NB4 (cell line): ENCODE results near the gene GRM8.

ENCODE experiments used
- POLR2A ChIP-seq: IDR thresholded peaks from 2 replicates; pipeline ENCODE4 v1.6.1; 2011; ENCODE audit warnings: mild to moderate bottlenecking; ENCODE audit not compliant: insufficient read length; ENCODE audit errors: extremely low read depth
- TF ChIP-seq, protein P1 (sequence below): IDR thresholded peaks from one replicate; pipeline ENCODE4 v1.5.1; 2012; ENCODE audit warnings: low read depth, low read length
- TF ChIP-seq, protein P2 (sequence below): IDR thresholded peaks from 2 replicates; pipeline ENCODE4 v1.6.1; 2011; ENCODE audit warnings: low read depth, low read length

DNA sequence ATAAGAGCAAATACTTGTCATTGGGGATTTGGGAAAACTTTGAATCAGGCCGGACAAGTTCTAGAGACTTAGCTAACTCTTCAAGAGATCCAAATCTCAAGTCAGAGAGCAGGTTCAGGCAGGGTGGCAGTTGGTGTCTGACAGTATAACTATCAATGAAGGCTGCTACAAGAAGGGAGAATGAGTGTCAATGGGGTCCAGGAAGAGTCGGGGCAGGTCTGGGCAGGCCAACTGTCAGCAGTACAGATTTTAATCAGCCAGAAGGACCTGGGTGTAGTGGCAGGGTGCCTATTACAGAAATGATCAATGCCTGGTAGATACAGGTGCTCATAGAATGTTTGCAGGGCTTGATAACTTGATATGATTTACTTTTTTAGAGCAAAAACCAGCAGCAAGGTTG lies 751.1 kb downstream of the GRM8 start:
- TF ChIP-seq POLR2A = no peak
- TF ChIP-seq, protein P1, sequence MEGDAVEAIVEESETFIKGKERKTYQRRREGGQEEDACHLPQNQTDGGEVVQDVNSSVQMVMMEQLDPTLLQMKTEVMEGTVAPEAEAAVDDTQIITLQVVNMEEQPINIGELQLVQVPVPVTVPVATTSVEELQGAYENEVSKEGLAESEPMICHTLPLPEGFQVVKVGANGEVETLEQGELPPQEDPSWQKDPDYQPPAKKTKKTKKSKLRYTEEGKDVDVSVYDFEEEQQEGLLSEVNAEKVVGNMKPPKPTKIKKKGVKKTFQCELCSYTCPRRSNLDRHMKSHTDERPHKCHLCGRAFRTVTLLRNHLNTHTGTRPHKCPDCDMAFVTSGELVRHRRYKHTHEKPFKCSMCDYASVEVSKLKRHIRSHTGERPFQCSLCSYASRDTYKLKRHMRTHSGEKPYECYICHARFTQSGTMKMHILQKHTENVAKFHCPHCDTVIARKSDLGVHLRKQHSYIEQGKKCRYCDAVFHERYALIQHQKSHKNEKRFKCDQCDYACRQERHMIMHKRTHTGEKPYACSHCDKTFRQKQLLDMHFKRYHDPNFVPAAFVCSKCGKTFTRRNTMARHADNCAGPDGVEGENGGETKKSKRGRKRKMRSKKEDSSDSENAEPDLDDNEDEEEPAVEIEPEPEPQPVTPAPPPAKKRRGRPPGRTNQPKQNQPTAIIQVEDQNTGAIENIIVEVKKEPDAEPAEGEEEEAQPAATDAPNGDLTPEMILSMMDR = no peak
- TF ChIP-seq, protein P2, sequence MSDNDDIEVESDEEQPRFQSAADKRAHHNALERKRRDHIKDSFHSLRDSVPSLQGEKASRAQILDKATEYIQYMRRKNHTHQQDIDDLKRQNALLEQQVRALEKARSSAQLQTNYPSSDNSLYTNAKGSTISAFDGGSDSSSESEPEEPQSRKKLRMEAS = no peak
